Dedifferentiated amniotic fluid mesenchymal stem cell (primary cell): ENCODE data around the gene C1orf198.
"Not testable (repeated sequence)": the region's sequence is repeated elsewhere in the genome, so short reads cannot be mapped to it uniquely, and the experiment has no call there.

Source experiments
- DNase-seq: peaks from one replicate; pipeline ENCODE4 v3.0.0-alpha.2; 2016; ENCODE audit errors: extremely low spot score

C1orf198 gene

GRCh38 chr1:230860617-230861384, 7.5 kb downstream of the C1orf198 start:
- DNase-seq, result no peak

GRCh38 chr1:230858918-230859729, 9.2 kb downstream of the C1orf198 start:
- peak; percentile 57 for DNase-seq

- DNase-seq, result no peak
These were observed 10.0 kb downstream of the C1orf198 start for GRCh38 chr1:230858236-230858820.

GRCh38 chr1:230857822-230858221, 10.5 kb downstream of the C1orf198 start:
- DNase-seq, result peak; percentile 41

DNA sequence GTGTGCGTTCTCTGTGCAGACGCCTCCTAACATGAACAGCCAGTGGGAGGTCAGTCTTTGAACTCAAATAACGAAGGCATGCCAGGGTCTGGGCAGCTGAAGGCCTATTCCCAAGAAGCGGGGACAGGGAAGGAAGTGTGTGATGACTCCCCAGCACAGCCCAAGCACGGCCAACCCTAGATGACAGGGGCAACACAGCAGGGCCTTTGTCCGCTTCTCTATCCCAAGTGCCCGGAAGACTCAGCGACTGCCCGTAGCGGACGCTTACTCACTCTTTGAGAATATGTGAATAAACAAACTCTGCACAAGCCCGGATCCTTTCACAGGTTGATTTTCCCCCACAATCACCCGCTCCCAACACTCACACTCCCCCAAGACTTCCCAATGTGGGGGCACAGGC, 11.2 kb downstream of the C1orf198 start:
- DNase-seq, result no peak

DNA sequence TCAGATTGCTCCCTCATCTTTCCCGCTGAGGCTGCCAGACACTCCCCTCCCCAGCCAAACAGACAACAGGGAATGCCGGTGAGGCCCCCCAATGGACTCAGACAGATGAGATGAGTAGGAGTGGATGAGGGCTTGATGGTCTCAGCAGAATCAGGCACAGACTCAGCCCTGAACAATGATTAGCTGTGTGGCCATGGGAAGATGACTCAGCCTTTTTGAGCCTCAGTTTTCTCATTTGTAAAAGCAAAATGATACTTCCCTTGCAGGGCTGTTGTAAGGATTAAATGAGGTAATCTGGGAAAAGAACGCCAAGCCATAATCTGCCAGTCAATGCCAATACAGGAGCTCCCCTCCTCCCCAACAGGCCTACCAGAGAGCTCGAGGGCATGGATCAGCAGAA, 12.4 kb downstream of the C1orf198 start:
- no peak for DNase-seq

GRCh38 chr1:230854423-230854822, 13.9 kb downstream of the C1orf198 start:
- DNase-seq, result no peak

DNA sequence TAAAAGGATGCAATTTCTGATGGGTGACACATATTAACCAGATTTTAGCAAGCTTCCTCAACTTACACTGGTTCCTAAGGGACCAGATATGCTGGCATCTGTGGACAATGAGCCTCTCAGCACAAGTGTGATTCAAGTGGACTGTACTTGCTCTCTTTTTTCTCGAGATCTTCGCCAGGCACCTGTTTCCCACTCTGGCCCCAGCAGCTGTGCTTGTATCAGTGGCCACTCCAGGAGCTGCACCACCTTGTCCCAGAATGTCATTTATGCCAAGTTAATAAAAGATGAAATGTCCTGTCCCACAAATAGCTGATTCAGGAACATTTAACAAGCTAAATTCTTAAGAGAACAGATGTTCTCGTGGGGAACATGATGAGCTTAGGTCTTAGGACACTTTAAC, 14.6 kb downstream of the C1orf198 start:
- no peak for DNase-seq

GRCh38 chr1:230852959-230853358, 15.4 kb downstream of the C1orf198 start:
- DNase-seq, result no peak

DNA sequence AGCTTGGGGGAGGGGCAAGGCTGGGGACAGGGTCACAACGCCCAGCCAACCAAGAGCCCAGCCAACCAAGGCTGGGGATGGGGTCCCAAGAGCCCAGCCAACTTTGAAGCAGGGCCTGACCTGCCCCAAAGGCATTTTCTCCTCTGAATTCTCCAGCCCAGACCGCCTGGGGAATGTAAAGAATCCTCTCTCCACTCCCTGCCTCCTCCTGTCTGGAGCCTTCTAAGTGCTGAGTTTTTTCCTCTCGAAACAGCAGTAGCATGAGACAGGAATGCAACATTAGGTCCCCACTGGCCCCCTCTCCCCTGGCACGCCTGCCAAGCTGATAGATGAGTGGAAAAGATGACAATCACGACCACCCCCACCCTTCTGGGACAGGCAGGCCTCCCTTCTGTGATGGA, 17.0 kb downstream of the C1orf198 start:
- peak; percentile 82 for DNase-seq

DNA sequence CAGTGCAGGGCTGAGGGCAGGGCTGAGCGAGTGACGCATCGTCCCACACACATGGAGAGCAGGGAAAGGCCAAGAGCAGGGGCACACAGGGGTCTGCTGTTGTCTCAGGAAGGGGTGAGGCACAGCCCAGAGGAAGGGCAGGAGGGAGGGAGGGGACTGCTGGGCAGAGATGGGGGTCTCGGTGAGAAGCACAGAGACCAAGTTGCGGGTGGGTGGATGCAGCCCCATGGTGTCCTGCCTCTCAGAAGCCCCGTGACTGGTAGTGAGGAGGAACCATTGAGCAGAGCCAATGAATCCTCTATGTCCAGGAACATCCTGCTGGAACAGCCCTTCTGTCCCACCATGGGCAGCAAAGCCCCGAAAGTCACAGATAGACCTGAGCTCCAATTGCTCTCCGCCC, 17.8 kb downstream of the C1orf198 start:
- DNase-seq, result no peak

DNA sequence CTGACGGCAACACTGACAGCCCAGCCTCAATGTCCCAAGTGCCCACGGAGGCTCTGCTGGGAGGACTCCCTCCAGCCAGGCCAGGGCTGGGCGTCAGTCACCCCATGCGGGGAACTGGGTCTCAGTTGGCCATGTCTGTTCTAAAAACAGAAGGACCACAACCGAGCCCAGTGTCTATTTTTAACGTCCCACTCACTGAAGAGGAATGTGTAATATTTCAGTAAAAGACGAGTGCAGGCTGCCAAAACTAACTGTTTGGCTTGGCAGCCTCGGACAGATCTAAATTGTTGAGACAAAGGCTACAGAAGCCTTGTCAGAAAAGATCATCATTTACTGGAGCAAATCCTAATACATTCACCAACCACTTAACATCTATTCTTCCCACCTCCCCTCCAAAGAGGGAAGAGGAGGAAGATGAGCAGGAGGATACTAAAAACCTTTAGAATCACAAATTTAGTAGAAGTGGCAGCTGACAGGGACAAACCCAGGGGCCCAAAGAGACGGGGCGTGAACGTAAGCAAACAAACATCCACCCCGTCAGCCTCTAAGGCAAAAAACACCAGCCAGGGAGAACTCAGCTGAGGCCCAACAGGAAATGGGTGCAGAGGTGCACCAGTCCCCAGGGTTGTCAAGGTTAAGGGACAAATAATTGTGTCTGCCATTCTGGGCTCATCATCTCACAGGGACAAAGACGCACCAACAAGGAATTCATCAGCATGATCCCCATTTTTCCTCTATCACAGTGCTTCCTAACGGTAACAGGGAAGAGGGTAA, 18.7 kb downstream of the C1orf198 start:
- DNase-seq, result peak; percentile 99

DNA sequence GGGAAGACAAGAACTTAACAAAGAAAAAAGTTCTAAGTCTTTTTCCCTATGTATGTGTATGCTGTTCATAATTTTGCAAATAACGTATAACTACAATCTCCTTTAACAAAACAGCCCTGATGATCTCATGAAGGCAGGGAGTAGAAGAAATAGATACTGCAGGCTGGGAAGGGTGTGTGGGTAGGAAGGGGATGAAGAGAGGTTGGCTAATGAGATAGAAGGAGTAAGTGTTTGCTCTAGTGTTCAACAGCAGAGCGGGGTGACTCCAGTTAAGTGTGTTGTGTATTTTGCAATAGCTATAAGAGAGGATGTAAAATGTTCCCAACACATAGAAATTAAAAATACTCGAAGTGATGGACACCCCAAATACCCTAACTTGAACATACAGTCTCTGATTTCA, 20.1 kb downstream of the C1orf198 start:
- no peak for DNase-seq

DNA sequence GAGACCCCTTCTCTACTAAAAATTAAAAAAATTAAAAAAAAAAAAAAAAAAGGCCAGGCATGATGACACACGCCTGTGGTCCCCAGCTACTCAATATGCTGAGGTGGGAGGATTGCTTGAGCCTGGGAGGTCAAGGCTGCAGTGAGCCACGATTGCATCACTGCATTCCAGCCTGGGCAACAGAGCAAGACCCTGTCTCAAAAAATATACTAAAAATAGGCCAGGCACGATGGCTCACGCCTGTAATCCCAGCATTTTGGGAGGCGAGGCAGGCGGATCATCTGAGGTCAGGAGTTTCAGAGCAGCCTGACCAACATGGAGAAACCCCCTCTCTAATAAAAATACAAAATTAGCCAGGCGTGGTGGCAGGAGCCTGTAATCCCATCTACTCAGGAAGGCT, 23.1 kb downstream of the C1orf198 start:
- DNase-seq, result not testable (repeated sequence)

DNA sequence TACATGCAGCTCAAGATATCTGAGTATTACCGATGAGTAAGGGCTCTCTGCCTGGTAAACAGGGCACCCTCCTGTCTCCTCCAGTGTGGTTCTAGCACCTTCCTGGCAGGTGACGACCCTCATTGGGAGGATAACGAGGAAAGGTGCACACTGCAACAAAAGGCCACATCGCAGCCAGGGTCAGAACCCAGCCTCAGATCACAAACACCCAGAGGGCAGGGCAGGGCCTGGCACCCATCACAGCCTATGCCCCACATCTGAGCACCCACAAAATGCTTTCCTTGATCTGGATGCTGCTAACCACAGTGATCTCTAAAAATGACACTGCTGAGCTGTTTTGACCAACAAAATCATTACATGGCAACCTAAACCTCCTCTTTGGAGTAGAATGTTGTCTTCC, 23.8 kb downstream of the C1orf198 start:
- DNase-seq, result no peak

- no peak for DNase-seq
These were observed 24.6 kb downstream of the C1orf198 start for GRCh38 chr1:230843503-230844309.

- DNase-seq, result no peak
These were observed 25.5 kb downstream of the C1orf198 start for GRCh38 chr1:230842801-230843200.

DNA sequence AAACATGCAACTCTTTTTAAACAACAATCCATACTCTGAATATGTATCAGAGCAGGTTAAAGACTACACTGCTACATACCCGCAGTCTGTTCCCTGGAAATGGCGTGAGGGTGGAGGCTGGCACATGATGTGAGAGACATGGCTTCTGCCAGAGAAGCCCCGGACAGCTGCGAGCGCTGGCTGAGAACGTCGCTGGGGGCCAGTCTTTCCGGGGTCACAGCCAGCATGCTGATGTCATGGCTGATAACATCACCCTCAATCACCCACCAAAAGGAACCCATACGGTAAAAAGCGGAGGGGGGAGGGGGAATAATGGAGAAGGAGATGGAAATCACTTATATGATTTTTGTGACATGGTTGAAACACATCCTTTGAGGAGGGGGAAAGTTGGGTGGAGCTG, 29.1 kb downstream of the C1orf198 start:
- no peak for DNase-seq

DNA sequence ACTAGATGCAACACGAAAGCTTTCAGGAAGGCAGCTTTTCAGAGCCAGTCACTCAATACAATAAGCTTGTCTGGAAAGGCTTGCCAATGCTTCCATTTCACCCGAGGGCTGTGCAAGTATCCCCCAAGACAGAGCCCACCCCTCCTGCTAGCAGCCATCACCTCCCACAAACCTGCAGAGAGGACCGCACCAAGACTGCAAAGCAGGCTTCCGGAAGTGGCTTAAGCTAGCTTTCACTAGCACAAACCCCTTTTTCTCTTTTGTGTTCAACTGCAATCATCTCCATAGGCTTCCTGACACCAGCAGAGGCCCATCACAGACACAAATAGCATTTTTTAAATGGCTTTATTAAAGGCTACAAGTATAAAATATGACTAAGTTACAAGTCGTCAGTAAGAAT, 31.5 kb downstream of the C1orf198 start:
- no peak for DNase-seq

GRCh38 chr1:230836347-230836746, 32.0 kb downstream of the C1orf198 start:
- DNase-seq, result no peak

GRCh38 chr1:230834292-230834691, 34.0 kb downstream of the C1orf198 start:
- no peak for DNase-seq
